ENCODE data around the gene KRTAP1-5. TPM values are rescaled to one million over a fixed set of nuclear protein-coding genes. Genes with fewer than 3 reads are reported as not detected.
"Not testable (repeated sequence)": the region's sequence is repeated elsewhere in the genome, so short reads cannot be mapped to it uniquely, and the experiment has no call there.

The KRTAP1-5 gene
- total and polyA plus RNA-seq, 2 donors (not counting 3 experiments of a cell fraction or from before 2014, with no cell fraction given), result not detected

- H3K4me1 ChIP-seq (ENCODE audit: control insufficient read depth, extremely low read depth, insufficient read depth, low read length); DNase-seq (ENCODE audit: low read depth, low spot score); BruUV-seq (replicated peaks); H4K20me1 ChIP-seq (replicated peaks; ENCODE audit: control insufficient read depth, extremely low read depth, insufficient read depth, low read length); CTCF ChIA-PET; H3K79me2 ChIP-seq (ENCODE audit: control insufficient read depth, insufficient read depth, low read length); H3K36me3 ChIP-seq (ENCODE audit: control insufficient read depth in 2 of 2, extremely low read depth in 1 of 2, insufficient read depth in 2 of 2, low read length in 2 of 2); intact Hi-C loops (cut with micrococcal nuclease); POLR2A ChIA-PET; H3K4me3 ChIP-seq (replicated peaks in 1 of 3; ENCODE audit: insufficient read depth in 1 of 3, low read depth in 1 of 3, low read length in 3 of 3); H3K27ac ChIP-seq (ENCODE audit: insufficient read depth, low read depth, low read length); H3K27me3 ChIP-seq (ENCODE audit: control insufficient read depth in 2 of 2, insufficient read depth in 2 of 2, low read length in 2 of 2); H3K9me1 ChIP-seq (replicated peaks; ENCODE audit: control insufficient read depth, extremely low read depth, insufficient read depth, low read length); H3K4me2 ChIP-seq (ENCODE audit: insufficient read depth, low read length); FAIRE-seq; H3K9ac ChIP-seq (replicated peaks; ENCODE audit: extremely low read depth, insufficient read depth, low read length); dilution Hi-C loops (cut with MboI; ENCODE audit: extremely low pct_ligation_motif_present, low sequenced_read_pairs); H3K9me3 ChIP-seq (replicated peaks; ENCODE audit: control insufficient read depth, insufficient read depth, low read length); H2AFZ ChIP-seq (ENCODE audit: low read depth, low read length): not testable (repeated sequence)
These were observed 28.1 kb upstream of the KRTAP1-5 start, which contains the start of gene KRTAP2-2 for GRCh38 chr17:41055130-41055529. Gene KRTAP2-2, minus strand, starts transcription at chr17:41055230. Its CDS starts 19 bp downstream, at chr17:41055211.

- POLR2A ChIA-PET; H3K9ac ChIP-seq (replicated peaks; ENCODE audit: extremely low read depth, insufficient read depth, low read length); dilution Hi-C loops (cut with MboI; ENCODE audit: extremely low pct_ligation_motif_present, low sequenced_read_pairs); H2AFZ ChIP-seq (ENCODE audit: low read depth, low read length); H3K27me3 ChIP-seq (ENCODE audit: control insufficient read depth in 2 of 2, insufficient read depth in 2 of 2, low read length in 2 of 2); BruUV-seq (replicated peaks); intact Hi-C loops (cut with micrococcal nuclease); H3K27ac ChIP-seq (ENCODE audit: insufficient read depth, low read depth, low read length); H3K4me2 ChIP-seq (ENCODE audit: insufficient read depth, low read length); H4K20me1 ChIP-seq (replicated peaks; ENCODE audit: control insufficient read depth, extremely low read depth, insufficient read depth, low read length); H3K4me1 ChIP-seq (ENCODE audit: control insufficient read depth, extremely low read depth, insufficient read depth, low read length); H3K36me3 ChIP-seq (ENCODE audit: control insufficient read depth in 2 of 2, extremely low read depth in 1 of 2, insufficient read depth in 2 of 2, low read length in 2 of 2); H3K4me3 ChIP-seq (replicated peaks in 1 of 3; ENCODE audit: insufficient read depth in 1 of 3, low read depth in 1 of 3, low read length in 3 of 3); CTCF ChIA-PET; DNase-seq (ENCODE audit: low read depth, low spot score); H3K9me1 ChIP-seq (replicated peaks; ENCODE audit: control insufficient read depth, extremely low read depth, insufficient read depth, low read length); H3K9me3 ChIP-seq (replicated peaks; ENCODE audit: control insufficient read depth, insufficient read depth, low read length); FAIRE-seq; H3K79me2 ChIP-seq (ENCODE audit: control insufficient read depth, insufficient read depth, low read length): not testable (repeated sequence)
These were observed 27.5 kb upstream of the KRTAP1-5 start for GRCh38 chr17:41054556-41054955.

GRCh38 chr17:41054025-41054424 is 27.0 kb upstream of the KRTAP1-5 start:
- no TSS peak for BruUV-seq (replicated peaks)
- no peak for DNase-seq (ENCODE audit: low read depth, low spot score)
- Histone ChIP-seq H3K4me3 (replicated peaks in 1 of 3; ENCODE audit: insufficient read depth in 1 of 3, low read depth in 1 of 3, low read length in 3 of 3) (no peak overlapping the region), H3K27me3 (ENCODE audit: control insufficient read depth in 2 of 2, insufficient read depth in 2 of 2, low read length in 2 of 2) (peaks cover 1 to 2% of the 10 kb centered on the region in 2 experiments), H3K9ac (replicated peaks; ENCODE audit: extremely low read depth, insufficient read depth, low read length) (no peak overlapping the region), H4K20me1 (replicated peaks; ENCODE audit: control insufficient read depth, extremely low read depth, insufficient read depth, low read length) (no peaks in the 10 kb centered on the region), H3K79me2 (ENCODE audit: control insufficient read depth, insufficient read depth, low read length) (no peaks in the 10 kb centered on the region), H3K9me3 (replicated peaks; ENCODE audit: control insufficient read depth, insufficient read depth, low read length) (no peaks in the 10 kb centered on the region), H3K27ac (ENCODE audit: insufficient read depth, low read depth, low read length) (no peak overlapping the region), H2AFZ (ENCODE audit: low read depth, low read length) (no peak overlapping the region), H3K9me1 (replicated peaks; ENCODE audit: control insufficient read depth, extremely low read depth, insufficient read depth, low read length) (no peaks in the 10 kb centered on the region), H3K4me1 (ENCODE audit: control insufficient read depth, extremely low read depth, insufficient read depth, low read length) (no peaks in the 10 kb centered on the region), H3K36me3 (ENCODE audit: control insufficient read depth in 2 of 2, extremely low read depth in 1 of 2, insufficient read depth in 2 of 2, low read length in 2 of 2) (no peaks in the 10 kb centered on the region), H3K4me2 (ENCODE audit: insufficient read depth, low read length) (no peak overlapping the region)
- intact Hi-C loops (cut with micrococcal nuclease) (no loop called here), dilution Hi-C loops (cut with MboI; ENCODE audit: extremely low pct_ligation_motif_present, low sequenced_read_pairs) (no loop called here)
- ChIA-PET CTCF (no interaction called here), POLR2A (no interaction called here)
- TF ChIP-seq FOS (IDR thresholded peaks at IDR 0.05; ENCODE audit: borderline replicate concordance, insufficient read depth, low read length) (no peak), GATA2 (IDR thresholded peaks at IDR 0.05; ENCODE audit: insufficient read depth, insufficient read length, low read depth, low read length) (no peak), MAX (IDR thresholded peaks at IDR 0.05; ENCODE audit: insufficient read depth, insufficient read length) (no peak), POLR2AphosphoS5 (IDR thresholded peaks at IDR 0.05; ENCODE audit: insufficient read depth, low read depth, low read length) (no peak), JUN (IDR thresholded peaks at IDR 0.05; ENCODE audit: borderline replicate concordance, insufficient read depth, insufficient read length, low read depth) (no peak), EZH2 (IDR thresholded peaks at IDR 0.05; ENCODE audit: borderline replicate concordance, low read depth, low read length, severe bottlenecking) (no peak), POLR2A (IDR thresholded peaks at IDR 0.05; ENCODE audit: low read depth, low read length) (no peak), CTCF (IDR thresholded peaks at IDR 0.05; ENCODE audit: extremely low read depth in 1 of 2, insufficient read depth in 1 of 2, low read depth in 1 of 2, low read length in 2 of 2) (no peak), MYC (IDR thresholded peaks at IDR 0.05; ENCODE audit: low read depth, low read length) (no peak)
- FAIRE-seq, result no peak

Measured in endothelial cell of umbilical vein (primary cell).